ENCODE measurements around the gene CDCP2.

DNA sequence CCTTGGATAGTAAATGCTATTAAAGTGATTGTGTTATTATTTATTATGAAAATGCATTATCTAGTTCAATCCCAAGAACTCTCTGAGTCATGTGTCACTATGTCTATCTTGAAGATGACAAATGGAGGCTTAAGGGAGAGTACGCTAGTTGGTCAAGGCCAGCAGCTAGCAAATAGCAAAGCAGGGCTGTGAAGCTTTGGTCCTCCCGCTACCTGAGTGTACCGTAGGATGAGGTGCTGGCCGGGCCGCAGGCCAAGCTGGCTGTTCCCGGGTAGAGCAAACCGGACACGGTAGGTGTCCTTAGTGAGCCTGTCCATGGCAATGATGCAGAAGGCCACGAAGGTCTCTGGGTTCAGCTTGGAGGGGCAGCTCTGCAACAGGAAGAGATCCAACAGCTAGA, 37.7 kb upstream of the CDCP2 start:
- TF ChIP-seq, protein P1, sequence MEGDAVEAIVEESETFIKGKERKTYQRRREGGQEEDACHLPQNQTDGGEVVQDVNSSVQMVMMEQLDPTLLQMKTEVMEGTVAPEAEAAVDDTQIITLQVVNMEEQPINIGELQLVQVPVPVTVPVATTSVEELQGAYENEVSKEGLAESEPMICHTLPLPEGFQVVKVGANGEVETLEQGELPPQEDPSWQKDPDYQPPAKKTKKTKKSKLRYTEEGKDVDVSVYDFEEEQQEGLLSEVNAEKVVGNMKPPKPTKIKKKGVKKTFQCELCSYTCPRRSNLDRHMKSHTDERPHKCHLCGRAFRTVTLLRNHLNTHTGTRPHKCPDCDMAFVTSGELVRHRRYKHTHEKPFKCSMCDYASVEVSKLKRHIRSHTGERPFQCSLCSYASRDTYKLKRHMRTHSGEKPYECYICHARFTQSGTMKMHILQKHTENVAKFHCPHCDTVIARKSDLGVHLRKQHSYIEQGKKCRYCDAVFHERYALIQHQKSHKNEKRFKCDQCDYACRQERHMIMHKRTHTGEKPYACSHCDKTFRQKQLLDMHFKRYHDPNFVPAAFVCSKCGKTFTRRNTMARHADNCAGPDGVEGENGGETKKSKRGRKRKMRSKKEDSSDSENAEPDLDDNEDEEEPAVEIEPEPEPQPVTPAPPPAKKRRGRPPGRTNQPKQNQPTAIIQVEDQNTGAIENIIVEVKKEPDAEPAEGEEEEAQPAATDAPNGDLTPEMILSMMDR (IDR thresholded peaks at IDR 0.05) = no peak
- no peak for TF ChIP-seq POLR2AphosphoS5 (IDR thresholded peaks at IDR 0.05)
- no peak for TF ChIP-seq POLR2A (IDR thresholded peaks at IDR 0.05)

Data from prostate gland (tissue), 2 donors.